Endothelial cell (in vitro differentiated cells): ENCODE data around the gene CASQ1. TPM values are rescaled to one million over a fixed set of nuclear protein-coding genes. Genes with fewer than 3 reads are reported as not detected.

ENCODE experiments used
- DNase-seq: peaks from one replicate; pipeline ENCODE4 v3.0.0; 2021; ENCODE audit warnings: low spot score
- H3K27ac Mint-ChIP-seq: one replicate; pipeline ENCODE4 v1.8.0; 2021; ENCODE audit warnings: mixed read lengths, inconsistent platforms; ENCODE audit not compliant: unreplicated experiment
- H3K27me3 Mint-ChIP-seq: one replicate; pipeline ENCODE4 v1.8.0; 2021; ENCODE audit warnings: mild to moderate bottlenecking, moderate library complexity, mixed read lengths, inconsistent platforms; ENCODE audit not compliant: unreplicated experiment
- H3K36me3 Mint-ChIP-seq: one replicate; pipeline ENCODE4 v1.8.0; 2021; ENCODE audit warnings: mild to moderate bottlenecking, low read depth, mixed read lengths, inconsistent platforms; ENCODE audit not compliant: unreplicated experiment
- H3K4me1 Mint-ChIP-seq: one replicate; pipeline ENCODE4 v1.8.0; 2021; ENCODE audit warnings: mild to moderate bottlenecking, mixed read lengths, inconsistent platforms; ENCODE audit not compliant: unreplicated experiment
- H3K4me3 Mint-ChIP-seq: one replicate; pipeline ENCODE4 v1.8.0; 2021; ENCODE audit warnings: mild to moderate bottlenecking, mixed read lengths, inconsistent platforms; ENCODE audit not compliant: unreplicated experiment
- H3K9me3 Mint-ChIP-seq: one replicate; pipeline ENCODE4 v1.8.0; 2021; ENCODE audit warnings: mixed read lengths, inconsistent platforms; ENCODE audit not compliant: unreplicated experiment
- CTCF ChIP-seq: fragments of 200-600 bp; sonication (generic); IDR thresholded peaks from one replicate; pipeline ENCODE4 v1.5.0; 2021; ENCODE audit warnings: antibody characterized with exemption; ENCODE audit not compliant: unreplicated experiment
- total RNA-seq: library from RNA; stranded (reverse); fragmentation: NEBNext Ultra II Directional; extraction: Animal tissue kit (Norgen Biotek cat#: 25700); gene quantifications from one replicate; pipeline ENCODE4 v1.2.1, GENCODE V29; 2021; ENCODE audit not compliant: unreplicated experiment

CASQ1 gene
- total RNA-seq, 1 donor from 2014 or later = not detected

DNA sequence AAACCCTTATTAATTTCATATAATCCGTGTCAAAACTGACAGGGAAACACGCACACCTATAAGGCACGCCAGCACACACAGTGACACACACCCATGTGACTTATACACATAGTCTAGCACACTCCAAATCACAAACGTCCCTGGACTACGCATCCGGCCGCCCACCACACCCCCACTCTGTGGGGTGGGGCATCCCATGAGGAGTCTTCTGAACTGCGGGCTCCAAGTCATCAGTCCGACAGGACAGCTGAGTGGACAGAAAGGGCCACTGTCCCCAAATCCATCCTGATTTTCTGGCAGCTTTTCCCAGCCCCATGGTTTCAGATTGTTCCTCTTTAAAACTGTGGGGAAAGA, 15.6 kb downstream of the CASQ1 start:
- peaks cover 32% of the 10 kb centered on the region for H3K27me3 Mint-ChIP-seq
- H3K36me3 Mint-ChIP-seq = peaks cover 45% of the 10 kb centered on the region
- DNase-seq = no peak
- peaks cover 68% of the 10 kb centered on the region for H3K4me1 Mint-ChIP-seq
- H3K4me3 Mint-ChIP-seq = peak overlapping the region; percentile 89
- TF ChIP-seq CTCF = no peak
- H3K9me3 Mint-ChIP-seq = no peaks in the 10 kb centered on the region
- H3K27ac Mint-ChIP-seq = peak overlapping the region; percentile 95

DNA sequence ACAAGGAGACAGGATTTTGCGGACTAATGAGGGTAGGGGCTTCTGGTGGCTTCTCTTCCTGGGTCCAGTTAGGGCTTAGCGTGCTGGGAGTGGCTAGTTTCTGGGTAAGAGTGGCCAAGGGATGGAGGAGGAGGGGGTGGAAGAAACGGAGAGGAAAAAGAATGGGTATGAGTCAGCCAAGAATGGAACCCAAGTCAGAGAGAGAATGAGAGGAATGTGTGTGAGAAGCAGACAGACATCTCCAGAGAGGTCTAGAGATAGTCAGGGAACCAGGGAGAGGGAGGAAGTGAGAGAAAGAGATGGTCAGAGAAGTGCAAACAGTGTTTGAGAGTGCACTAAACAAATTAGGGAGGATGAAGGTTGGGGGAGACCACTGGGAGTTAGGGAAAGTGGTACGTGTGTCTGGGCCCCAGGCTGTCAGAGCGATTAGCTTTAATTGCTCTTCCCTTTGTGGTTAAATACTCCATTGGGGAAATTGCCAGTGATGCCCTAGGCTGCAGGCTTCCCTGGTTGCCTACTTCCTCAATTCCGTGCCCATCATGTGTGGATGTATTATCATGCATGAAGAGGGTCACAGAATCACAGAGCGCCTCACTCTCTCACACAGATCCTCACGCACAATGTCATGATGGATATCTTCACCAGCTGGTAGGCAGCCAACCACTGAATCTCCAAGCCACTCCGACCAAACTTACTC, 16.2 kb downstream of the CASQ1 start:
- H3K9me3 Mint-ChIP-seq = no peaks in the 10 kb centered on the region
- DNase-seq = no peak
- peaks cover 43% of the 10 kb centered on the region for H3K36me3 Mint-ChIP-seq
- peak overlapping the region; percentile 95 for H3K27ac Mint-ChIP-seq
- peaks cover 32% of the 10 kb centered on the region for H3K27me3 Mint-ChIP-seq
- H3K4me1 Mint-ChIP-seq = peaks cover 74% of the 10 kb centered on the region
- no peak for TF ChIP-seq CTCF
- peak overlapping the region; percentile 89 for H3K4me3 Mint-ChIP-seq

- H3K4me3 Mint-ChIP-seq = peak overlapping the region; percentile 89
- H3K36me3 Mint-ChIP-seq = peaks cover 48% of the 10 kb centered on the region
- H3K27me3 Mint-ChIP-seq = peaks cover 32% of the 10 kb centered on the region
- no peak for DNase-seq
- H3K27ac Mint-ChIP-seq = peak overlapping the region; percentile 95
- H3K4me1 Mint-ChIP-seq = peaks cover 80% of the 10 kb centered on the region
- no peak for TF ChIP-seq CTCF
- no peaks in the 10 kb centered on the region for H3K9me3 Mint-ChIP-seq
Measured at GRCh38 chr1:160207118-160207650, 16.8 kb downstream of the CASQ1 start.

DNA sequence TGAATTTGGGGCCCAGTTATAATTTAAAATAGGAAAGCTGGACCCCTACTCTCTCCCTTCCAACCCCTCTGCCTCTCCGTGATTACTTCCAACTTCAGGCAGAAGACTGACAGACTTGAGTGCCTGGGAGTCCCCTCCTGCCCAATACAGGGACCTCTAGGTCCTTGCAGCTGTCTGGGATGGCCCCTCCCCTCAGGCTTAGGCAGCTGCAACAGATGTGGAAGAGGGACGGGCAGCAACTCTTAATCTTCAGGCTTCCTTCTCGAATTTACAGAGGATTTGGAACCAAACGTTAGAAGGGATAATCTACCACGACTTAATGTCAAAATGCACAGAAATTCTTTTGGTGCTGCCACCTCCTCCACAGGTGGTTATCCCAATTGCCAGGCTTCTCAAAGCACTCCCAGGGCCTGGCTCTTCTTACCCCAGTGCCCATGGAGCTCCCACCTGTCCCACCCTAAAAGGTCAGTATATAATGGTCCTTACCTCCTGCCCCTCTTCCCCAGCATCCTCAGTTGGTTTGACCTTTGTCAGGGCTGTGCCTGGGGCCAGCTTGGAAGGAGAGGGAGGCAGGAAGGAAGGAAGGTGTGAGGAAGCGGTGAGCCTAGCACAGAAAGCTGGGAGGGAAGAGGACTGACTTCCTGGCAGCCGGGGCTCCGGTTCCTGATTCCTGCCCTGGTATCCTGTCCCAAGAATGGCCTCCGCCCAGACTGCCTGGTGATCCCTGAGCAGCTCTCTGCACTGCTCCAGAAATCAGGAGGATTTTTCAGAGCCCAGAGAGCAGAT, 17.6 kb downstream of the CASQ1 start:
- peaks cover 81% of the 10 kb centered on the region for H3K4me1 Mint-ChIP-seq
- no peak for TF ChIP-seq CTCF
- peak; percentile 60 for DNase-seq
- no peaks in the 10 kb centered on the region for H3K9me3 Mint-ChIP-seq
- peak overlapping the region; percentile 89 for H3K4me3 Mint-ChIP-seq
- H3K27me3 Mint-ChIP-seq = peaks cover 32% of the 10 kb centered on the region
- peak overlapping the region; percentile 95 for H3K27ac Mint-ChIP-seq
- peaks cover 56% of the 10 kb centered on the region for H3K36me3 Mint-ChIP-seq
